ENCODE results near the gene NYNRIN.
"Not testable (repeated sequence)": the region's sequence is repeated elsewhere in the genome, so short reads cannot be mapped to it uniquely, and the experiment has no call there.

DNA sequence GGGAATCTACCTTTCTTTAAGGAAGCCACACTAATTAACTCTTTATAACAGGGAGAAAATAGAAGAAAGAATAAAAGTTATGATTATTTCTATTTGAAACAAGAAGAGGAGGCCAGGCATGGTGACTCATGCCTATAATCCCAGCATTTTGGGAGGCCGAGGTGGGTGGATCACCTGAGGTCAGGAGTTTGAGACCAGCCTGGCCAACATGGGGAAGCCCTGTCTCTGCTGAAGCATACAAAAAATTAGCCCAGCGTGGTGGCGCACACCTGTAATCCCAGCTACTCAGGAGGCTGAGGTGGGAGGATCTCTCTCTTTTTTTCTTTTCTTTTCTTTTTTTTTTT, 44.3 kb upstream of the NYNRIN start:
- TF ChIP-seq, protein P1, sequence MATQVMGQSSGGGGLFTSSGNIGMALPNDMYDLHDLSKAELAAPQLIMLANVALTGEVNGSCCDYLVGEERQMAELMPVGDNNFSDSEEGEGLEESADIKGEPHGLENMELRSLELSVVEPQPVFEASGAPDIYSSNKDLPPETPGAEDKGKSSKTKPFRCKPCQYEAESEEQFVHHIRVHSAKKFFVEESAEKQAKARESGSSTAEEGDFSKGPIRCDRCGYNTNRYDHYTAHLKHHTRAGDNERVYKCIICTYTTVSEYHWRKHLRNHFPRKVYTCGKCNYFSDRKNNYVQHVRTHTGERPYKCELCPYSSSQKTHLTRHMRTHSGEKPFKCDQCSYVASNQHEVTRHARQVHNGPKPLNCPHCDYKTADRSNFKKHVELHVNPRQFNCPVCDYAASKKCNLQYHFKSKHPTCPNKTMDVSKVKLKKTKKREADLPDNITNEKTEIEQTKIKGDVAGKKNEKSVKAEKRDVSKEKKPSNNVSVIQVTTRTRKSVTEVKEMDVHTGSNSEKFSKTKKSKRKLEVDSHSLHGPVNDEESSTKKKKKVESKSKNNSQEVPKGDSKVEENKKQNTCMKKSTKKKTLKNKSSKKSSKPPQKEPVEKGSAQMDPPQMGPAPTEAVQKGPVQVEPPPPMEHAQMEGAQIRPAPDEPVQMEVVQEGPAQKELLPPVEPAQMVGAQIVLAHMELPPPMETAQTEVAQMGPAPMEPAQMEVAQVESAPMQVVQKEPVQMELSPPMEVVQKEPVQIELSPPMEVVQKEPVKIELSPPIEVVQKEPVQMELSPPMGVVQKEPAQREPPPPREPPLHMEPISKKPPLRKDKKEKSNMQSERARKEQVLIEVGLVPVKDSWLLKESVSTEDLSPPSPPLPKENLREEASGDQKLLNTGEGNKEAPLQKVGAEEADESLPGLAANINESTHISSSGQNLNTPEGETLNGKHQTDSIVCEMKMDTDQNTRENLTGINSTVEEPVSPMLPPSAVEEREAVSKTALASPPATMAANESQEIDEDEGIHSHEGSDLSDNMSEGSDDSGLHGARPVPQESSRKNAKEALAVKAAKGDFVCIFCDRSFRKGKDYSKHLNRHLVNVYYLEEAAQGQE (IDR thresholded peaks at IDR 0.05; ENCODE audit: low read depth, low read length): not testable (repeated sequence)
- TF ChIP-seq KDM1A (IDR thresholded peaks at IDR 0.05; ENCODE audit: borderline replicate concordance); HCFC1 (IDR thresholded peaks at IDR 0.05; ENCODE audit: low read length); MEF2A (IDR thresholded peaks at IDR 0.05; ENCODE audit: insufficient read depth, low read depth, low read length): not testable (repeated sequence)
- TF ChIP-seq, protein P2, sequence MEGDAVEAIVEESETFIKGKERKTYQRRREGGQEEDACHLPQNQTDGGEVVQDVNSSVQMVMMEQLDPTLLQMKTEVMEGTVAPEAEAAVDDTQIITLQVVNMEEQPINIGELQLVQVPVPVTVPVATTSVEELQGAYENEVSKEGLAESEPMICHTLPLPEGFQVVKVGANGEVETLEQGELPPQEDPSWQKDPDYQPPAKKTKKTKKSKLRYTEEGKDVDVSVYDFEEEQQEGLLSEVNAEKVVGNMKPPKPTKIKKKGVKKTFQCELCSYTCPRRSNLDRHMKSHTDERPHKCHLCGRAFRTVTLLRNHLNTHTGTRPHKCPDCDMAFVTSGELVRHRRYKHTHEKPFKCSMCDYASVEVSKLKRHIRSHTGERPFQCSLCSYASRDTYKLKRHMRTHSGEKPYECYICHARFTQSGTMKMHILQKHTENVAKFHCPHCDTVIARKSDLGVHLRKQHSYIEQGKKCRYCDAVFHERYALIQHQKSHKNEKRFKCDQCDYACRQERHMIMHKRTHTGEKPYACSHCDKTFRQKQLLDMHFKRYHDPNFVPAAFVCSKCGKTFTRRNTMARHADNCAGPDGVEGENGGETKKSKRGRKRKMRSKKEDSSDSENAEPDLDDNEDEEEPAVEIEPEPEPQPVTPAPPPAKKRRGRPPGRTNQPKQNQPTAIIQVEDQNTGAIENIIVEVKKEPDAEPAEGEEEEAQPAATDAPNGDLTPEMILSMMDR (IDR thresholded peaks at IDR 0.05 in 2 of 3, conservative IDR thresholded peaks at IDR 0.05 in 1 of 3; ENCODE audit: control insufficient read depth in 2 of 3, extremely low read depth in 1 of 3, insufficient read depth in 1 of 3, low read depth in 3 of 3, low read length in 3 of 3): not testable (repeated sequence)
